Measurements from ENCODE around the gene FOXK1.
"Not testable (repeated sequence)": the region's sequence is repeated elsewhere in the genome, so short reads cannot be mapped to it uniquely, and the experiment has no call there.

The FOXK1 gene

DNA sequence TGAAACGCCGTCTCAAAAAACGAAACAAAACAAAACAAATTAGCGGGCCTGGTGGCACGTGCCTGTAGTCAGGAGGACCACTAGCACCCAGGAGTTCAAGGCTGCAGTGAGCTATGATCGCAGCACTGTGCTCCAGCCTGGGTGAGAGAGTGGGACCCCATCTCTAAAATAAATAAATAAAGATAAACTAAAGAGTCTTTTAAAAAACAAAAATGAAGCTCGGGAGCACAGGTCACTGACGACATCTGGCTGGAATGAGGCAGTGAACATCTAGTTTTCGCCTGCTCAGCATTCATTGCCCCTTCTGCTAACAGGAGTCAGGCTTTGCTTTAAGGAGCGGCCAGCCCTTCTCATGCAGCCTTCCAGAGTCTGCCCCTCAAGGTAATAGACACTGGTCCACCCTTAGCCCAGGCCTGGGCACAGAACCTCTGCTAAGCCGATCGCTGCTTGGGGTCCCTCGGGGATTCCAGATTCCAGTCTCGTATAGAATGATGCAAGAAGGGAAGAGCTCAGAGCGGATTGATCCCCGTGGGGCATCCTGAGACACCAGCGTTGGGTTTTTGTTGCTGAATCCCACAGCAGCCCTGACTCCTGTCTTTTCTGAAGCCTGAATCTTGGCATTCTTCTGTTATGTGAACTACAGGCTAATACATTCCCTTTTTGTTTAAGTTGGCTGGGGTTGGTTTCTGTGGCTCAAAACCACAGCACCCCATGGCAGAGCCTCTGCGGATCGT is 14.2 kb upstream of the FOXK1 start:
- DNase-seq (ENCODE audit: low read depth, low spot score) = peak; percentile 87

DNA sequence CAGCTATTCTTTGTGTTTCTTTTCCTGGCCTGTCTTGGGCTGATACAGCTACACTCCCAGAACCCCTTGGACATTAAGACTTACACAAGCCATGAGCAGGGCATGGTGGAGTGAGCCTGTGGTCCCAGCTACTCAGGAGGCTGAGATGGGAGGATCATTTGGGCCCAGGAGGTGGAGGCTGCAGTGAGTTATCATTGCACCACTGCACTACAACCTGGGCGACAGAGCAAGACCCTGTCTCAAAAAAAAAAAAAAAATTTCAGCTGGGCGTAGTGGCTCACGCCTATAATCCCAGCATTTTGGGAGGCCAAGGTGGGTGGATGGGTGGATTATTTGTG is 13.6 kb upstream of the FOXK1 start:
- DNase-seq (ENCODE audit: low read depth, low spot score) = no peak

DNA sequence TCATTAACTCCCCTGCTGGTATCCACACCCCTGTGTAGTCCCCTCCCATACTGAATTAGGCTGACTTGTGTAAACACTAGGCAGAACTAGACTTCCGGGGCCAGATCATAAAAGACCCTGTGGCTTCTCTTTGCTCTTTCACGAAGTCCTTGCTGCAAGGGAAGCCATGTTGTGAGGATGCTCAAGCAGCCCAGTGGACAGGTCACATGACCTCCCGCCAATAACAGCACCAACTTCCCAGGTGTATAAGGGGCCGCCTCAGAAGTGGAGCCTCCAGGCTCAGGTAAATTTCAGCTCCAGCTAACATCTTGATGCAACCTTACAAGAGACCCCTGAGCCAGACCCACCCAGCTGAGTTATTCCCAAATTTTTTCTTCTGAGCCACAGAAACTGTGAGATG is 11.3 kb upstream of the FOXK1 start:
- no peak for DNase-seq (ENCODE audit: low read depth, low spot score)

DNA sequence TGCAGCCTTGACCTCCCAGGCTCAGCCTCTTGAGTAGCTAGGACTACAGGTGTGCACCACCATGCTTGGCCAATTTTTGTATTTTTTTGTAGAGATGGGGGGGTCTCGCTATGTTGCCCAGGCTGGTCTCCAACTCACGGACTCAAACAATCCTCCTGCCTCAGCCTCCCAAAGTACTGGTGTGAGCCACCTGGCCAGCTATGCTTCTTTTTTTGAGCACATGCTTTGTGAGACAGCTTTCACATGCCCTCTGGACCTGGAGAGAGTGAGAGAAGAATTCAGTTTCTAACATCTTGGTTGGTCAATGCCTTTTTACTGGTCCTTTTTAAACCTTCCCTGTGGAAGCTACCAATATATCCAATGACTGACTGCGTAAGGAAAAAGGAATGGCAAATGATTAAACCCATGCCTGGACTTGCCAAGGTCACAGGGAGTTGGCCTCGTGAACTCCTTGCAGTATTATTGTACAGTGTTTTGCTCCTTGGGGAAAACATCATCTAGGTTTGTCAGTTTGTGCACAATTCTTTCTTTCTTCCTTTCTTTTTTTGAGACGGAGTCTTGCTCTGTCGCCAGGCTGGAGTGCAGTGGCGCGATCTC is 6.2 kb upstream of the FOXK1 start:
- DNase-seq (ENCODE audit: low read depth, low spot score) = no peak

DNA sequence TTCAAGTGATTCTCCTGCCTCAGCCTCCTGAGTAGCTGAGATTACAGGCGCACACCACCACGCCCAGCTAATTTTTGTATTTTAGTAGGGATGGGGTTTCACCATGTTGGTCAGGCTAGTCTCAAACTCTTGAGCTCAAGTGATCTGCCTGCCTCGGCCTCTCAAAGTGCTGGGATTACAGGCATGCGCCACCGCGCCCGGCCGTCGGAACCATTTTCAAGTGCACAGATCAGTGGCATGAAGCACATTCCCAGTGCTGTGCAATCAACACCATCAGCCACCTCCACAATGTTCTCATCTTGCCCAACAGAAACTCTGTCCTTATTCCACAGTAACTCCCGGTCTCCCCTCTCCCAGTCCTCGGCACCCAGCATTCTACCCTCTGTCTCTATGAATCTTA is 4.6 kb upstream of the FOXK1 start:
- DNase-seq (ENCODE audit: low read depth, low spot score) = not testable (repeated sequence)

DNA sequence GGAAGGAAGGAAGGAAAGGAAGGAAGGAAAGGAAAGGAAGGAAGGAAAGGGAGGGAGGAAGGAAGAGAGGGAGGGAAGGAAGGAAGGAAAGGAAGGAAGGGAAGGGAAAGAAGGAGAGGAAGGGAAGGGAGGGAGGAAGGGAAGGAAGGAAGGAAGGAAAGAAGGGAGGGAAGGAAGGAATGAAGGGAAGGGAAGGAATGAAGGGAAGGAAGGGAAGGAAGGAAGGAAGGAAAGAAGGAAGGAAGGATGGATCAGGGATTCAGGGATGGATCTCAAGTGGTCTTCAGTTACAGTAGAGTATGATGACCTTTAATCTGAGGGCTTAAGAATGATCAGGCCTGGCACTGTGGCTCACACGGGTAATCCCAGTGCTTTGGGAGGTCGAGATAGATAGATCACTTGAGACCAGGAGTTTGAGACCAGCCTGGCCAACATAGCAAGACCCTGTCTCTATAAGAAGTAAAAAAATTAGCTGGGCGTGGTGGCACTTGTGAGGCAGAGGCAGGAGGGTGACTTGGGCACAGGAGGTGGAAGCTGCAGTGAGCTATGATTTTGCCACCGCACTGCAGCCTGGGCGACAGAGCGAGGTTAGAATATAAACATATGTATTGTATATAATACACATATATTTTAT is 760 bp upstream of the FOXK1 start:
- no peak for DNase-seq (ENCODE audit: low read depth, low spot score)

DNA sequence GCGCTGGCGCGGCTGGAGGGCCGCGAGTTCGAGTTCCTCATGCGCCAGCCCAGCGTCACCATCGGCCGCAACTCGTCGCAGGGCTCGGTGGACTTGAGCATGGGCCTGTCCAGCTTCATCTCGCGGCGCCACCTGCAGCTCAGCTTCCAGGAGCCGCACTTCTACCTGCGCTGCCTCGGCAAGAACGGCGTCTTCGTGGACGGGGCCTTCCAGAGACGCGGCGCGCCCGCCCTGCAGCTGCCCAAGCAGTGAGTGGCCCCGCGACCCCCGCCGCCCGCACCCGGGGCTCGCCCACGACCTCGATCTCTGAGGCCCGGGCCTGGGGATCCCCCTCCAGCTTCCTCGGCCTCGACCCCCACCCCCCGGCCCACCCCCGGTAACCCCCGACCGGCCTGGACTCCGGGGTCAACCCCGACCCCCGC is 537 bp downstream of the FOXK1 start:
- no peak for DNase-seq (ENCODE audit: low read depth, low spot score)

DNA sequence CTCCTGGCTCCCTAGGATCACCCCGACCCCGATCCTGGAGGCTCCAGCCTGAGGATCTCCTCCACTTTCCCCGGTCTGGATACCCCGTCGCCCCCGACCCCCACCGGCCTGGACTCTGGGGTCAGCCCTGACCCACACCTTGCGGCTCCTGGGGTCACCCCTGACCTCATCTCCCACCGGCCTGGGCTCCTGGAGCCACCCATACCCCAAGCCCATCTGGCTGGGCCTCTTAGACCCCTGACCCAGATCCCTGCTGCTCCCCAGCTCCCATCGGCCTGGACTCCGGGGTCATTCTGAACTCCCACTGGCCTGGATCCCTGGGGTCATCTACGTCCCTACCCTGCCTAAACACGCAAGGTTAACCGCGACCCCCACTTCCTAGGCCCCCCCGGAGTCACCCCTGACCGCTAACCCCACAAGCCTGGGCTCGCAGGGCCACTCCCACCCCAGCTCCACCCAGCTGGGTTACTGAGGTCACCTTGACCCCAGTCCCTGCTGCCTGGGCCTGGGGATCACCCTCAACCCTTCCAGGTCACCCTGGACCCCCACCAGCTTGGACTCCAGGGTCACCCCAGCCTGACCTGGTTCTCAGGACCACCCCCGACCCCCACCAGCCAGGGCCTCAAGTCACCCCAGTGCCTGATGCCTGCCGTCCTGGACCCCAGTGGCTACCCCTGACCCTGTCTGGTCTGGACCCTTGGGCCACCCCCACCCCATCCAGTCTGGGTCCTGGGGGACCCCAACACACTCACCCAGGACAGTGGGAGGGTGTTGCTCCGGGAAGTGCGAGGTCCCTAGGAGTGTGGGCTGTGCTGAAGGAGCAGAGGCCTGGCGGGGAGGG is 1.2 kb downstream of the FOXK1 start:
- no peak for DNase-seq (ENCODE audit: low read depth, low spot score)

DNA sequence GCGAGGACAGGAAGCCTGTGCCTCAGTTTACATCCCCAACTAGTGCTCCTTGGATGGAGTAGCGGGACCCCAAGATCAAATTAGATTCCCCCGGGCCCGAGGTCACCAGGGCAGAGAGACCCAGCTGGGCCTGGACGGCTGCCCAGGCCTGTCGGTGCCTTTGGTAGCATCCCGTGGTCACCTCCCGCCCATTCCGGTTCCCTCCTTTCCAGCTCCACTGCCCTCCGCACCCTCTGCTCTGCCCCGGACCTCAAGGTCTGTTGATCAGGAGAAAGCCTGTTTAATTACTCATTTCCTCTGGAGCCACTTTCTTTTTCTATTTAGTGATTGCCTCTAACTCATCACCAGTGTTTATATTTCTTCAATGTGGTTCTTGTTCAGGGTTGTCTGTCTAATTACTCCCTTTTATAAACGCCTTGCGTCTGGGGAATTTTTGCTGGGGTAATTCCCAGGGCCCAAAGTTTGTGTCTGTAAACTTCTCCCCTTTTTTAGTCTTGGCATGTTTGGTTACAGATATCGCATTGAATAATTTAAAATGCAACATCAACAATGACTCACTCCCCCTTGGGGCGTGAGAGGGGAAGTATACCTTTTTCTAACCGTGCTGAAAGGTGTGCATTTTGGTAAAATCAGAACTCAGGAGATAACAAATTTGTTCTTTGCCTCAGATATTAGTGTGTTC is 1.9 kb downstream of the FOXK1 start:
- DNase-seq (ENCODE audit: low read depth, low spot score) = no peak

DNA sequence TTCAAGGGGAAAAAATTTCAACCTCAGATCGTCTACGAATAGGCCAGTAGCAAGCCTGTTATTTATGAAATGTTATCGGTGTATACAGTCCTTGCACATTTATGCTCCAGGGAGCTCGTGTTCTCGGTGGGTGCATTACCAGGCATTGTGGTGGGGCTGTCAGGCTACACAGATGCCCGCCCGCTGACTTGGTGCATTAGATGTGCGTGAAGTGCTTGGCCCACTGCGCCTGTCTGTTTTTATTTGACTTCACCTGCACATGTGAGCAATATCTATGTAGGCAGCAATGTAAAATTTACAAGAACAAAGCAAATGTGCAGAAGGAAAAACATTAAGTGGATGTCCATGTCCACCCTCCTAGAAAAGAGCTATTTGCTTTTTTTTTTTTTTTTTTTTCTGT is 2.8 kb downstream of the FOXK1 start:
- DNase-seq (ENCODE audit: low read depth, low spot score) = no peak

DNA sequence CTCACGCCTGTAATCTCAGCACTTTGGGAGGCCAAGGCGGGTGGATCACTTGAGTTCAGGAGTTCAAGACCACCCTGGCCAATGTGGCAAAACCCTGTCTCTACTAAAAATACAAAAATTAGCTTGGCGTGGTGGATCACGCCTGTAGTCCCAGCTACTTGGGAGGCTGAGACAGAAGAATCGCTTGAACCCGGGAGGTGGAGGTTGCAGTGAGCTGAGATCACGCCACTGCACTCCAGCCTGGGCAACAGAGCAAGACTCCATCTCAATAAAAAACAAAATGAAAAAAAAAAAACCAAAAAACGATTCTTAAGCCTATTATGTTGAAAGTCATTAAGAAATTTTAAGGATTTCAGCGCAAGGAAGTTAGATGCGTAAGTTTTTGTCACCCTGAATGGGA is 3.6 kb downstream of the FOXK1 start:
- not testable (repeated sequence) for DNase-seq (ENCODE audit: low read depth, low spot score)

DNA sequence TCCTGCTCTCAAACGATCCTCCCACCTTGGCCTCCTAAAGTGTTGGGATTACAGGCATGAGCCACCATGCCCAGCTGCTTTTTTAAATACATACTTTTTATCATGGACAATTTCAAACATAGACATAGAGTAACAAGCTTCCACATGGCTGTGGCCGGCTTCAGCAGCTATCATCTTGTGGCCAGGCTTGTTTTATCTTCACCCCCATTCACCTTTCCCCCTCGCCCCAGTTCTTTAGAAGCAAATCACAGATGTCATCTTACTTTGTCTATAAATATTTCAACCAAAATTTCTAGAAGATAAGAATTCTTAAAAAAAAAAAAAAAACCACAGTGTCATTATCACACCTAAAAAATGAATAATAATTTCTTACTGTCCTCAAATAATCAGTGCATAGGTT is 5.9 kb downstream of the FOXK1 start:
- no peak for DNase-seq (ENCODE audit: low read depth, low spot score)

DNA sequence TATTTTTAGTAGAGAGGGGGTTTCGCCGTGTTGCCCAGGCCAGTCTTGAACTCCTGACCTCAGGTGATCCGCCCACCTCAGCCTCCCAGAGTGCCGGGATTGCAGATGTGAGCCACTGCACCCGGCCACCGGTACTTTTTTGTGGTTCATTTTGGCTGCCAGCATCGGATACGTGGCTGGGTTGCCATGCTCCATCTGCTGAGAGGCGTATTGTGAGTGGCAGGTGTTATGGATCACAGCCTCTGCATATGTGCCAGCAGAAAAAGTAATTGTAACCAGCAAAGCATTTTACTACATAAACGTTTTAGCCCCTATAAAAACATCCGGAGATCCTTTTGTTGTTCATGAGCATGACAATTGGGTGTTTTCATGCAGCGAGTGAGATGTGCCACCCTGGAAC is 7.1 kb downstream of the FOXK1 start:
- DNase-seq (ENCODE audit: low read depth, low spot score) = no peak

DNA sequence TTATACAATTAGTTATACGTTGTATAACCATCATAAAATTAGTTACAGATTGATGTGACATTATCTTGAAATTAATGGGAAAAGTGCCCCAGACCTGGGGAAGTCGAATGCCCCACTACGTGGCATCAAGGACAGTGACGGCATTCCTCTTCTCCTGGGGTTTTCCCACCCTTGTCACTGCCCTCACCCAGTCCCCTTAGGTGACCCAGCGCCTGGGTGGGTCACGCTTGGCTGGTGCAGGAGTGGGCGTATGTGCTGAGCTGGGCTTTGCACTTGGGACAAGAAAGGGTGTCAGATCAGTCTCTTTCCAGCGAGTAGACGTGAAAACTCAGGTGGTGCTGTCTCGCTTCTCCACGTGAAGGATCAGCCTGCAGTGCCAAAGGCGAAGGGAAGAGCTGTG is 7.6 kb downstream of the FOXK1 start:
- no peak for DNase-seq (ENCODE audit: low read depth, low spot score)

DNA sequence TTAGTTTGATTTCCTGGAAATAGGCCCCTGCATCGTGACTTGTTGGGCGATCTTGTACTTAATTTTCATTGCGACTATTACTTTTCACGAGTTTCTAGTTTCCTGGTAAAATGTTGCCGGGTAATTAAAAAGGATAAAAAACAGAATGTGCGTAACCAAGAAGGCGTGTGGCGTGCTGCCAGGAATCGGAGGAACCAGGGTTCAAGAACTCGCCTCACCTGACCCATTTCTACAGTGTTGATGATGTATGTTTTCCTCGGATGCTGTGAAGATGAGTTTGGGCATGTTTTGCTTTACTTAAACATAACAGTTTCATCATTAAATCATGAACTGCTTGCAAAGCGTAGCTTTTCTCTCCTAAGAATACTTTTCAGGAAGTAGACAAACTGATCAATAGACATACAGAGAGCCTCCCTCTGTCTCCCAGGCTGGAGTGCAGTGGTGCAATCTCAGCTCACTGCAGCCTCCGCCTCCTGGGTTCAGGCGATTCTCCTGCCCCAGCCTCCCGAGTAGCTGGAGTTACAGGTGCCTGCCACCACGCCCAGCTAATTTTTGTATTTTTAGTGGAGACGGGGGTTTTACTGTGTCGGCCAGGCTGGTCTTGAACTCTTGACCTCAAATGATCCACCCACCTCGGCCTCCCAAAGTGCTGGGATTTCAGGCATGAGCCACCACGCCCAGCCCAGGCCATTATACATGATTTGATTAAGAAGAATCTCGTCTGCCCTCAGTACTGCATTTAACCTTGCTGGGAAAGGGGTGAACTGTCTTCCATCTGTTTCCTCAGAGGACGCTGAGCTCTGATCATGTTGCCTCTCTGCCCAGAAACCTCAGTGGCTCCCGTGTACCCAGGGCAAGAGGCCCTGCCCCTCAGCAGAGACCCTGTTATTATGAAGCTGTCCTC is 9.1 kb downstream of the FOXK1 start:
- DNase-seq (ENCODE audit: low read depth, low spot score) = no peak

DNA sequence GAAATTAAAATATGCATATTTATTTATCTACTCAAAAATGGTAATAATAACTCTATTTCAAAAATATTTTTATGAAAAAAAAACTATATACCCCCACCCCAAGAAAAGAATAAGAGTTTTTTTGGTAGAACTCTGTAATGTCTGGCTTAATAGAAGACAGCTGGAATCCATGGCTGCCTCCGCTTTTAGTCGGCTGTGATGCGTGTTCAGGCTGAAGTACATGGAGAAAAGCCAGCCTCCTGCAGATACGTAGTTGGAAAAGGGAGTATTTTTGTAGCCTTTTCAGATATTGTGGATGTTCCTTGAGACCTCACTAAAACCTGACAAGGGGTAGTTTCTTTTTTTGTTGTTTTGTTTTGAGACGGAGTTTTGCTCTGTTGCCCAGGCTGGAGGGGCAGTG is 10.0 kb downstream of the FOXK1 start:
- no peak for DNase-seq (ENCODE audit: low read depth, low spot score)

DNA sequence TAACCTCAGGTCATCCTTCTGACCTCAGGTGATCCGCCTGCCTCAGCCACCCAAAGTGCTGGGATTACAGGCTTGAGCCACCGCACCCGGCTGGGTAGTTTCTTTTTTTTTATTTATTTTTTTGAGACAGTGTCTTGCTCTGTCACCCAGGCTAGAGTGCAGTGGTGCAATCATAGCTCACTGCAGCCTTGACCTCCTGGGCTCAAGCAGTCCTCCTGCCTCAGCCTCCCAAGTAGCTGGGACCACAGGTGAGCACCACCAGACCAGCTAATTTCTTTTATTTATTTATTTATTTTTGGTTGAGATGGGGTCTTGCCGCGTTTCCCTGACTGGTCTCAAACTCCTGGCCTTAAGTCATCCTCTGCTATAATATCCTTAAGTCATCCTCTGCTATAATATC is 10.5 kb downstream of the FOXK1 start:
- DNase-seq (ENCODE audit: low read depth, low spot score) = not testable (repeated sequence)

DNA sequence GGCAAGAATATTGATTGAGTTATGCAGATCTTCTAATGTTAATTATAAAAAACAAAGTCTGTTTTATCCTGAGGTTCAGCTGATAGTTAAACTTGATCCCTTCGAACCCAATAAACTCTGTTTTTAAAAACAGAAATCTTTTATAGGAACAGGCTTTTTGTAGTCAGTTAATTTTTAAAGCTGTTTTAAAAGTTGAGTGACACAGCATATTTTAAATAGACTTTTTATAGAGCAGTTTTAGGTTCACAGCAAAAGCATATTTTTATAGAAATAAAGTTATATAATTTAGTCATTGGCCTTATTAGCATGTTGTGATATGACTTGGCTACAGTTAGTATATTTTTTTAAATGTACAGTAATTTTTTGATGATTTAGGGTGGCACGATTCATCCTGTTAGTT is 11.1 kb downstream of the FOXK1 start:
- DNase-seq (ENCODE audit: low read depth, low spot score) = no peak

DNA sequence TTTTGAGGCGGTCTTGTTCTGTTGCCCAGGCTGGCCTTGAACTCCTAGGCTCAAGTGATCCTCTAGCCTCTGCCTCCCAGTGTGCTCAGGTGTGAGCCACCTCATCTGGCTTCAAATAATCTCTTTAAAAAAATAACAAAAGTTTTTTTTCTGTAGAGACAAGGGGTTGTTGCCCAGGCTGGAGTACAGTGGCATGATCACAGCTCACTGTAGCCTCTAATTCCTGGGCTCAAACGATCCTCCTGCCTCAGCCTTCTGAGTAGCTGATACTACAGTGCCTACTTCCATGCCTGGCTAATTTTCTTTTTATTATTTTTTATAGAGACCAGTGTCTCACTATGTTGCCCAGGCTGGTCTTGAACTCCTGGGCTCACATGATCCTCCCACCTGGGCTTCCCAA is 11.7 kb downstream of the FOXK1 start:
- no peak for DNase-seq (ENCODE audit: low read depth, low spot score)

DNA sequence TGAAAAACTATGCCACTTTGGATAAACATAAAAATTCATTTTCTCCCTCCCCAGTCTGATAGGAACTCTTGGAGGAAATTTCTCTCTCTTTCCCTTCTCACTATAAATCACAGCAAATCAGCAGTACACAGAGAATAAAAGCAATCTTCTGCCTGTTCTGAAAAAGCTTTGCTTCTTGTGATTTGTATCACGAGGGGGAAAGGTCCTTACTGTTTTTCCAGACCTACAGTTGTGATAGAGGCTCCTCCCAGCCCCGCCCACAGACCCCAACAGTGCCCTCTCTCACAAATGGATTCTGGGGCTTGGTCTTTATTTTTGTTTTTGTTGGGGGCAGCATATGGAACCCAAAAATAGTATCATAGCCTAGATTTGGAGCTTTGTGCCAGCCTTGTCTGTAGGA is 12.2 kb downstream of the FOXK1 start:
- no peak for DNase-seq (ENCODE audit: low read depth, low spot score)
